ENCODE measurements around the gene MYO3B.

The MYO3B gene

GRCh38 chr2:170238776-170239175 is 60.8 kb downstream of the MYO3B start:
- TF ChIP-seq, protein P1, sequence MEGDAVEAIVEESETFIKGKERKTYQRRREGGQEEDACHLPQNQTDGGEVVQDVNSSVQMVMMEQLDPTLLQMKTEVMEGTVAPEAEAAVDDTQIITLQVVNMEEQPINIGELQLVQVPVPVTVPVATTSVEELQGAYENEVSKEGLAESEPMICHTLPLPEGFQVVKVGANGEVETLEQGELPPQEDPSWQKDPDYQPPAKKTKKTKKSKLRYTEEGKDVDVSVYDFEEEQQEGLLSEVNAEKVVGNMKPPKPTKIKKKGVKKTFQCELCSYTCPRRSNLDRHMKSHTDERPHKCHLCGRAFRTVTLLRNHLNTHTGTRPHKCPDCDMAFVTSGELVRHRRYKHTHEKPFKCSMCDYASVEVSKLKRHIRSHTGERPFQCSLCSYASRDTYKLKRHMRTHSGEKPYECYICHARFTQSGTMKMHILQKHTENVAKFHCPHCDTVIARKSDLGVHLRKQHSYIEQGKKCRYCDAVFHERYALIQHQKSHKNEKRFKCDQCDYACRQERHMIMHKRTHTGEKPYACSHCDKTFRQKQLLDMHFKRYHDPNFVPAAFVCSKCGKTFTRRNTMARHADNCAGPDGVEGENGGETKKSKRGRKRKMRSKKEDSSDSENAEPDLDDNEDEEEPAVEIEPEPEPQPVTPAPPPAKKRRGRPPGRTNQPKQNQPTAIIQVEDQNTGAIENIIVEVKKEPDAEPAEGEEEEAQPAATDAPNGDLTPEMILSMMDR (conservative IDR thresholded peaks at IDR 0.05; ENCODE audit: low read depth, low read length): no peak
- no peak for DNase-seq (ENCODE audit: low read depth)
- no peak overlapping the region for H3K4me3 ChIP-seq (ENCODE audit: low read length)

- TF ChIP-seq, protein P1 (conservative IDR thresholded peaks at IDR 0.05; ENCODE audit: low read depth, low read length): no peak
- no peak for DNase-seq (ENCODE audit: low read depth)
- no peak overlapping the region for H3K4me3 ChIP-seq (ENCODE audit: low read length)
Measured at GRCh38 chr2:170240629-170241028, 62.7 kb downstream of the MYO3B start.

GRCh38 chr2:170241756-170242155 is 63.8 kb downstream of the MYO3B start:
- no peak overlapping the region for H3K4me3 ChIP-seq (ENCODE audit: low read length)
- TF ChIP-seq, protein P1 (conservative IDR thresholded peaks at IDR 0.05; ENCODE audit: low read depth, low read length): no peak
- DNase-seq (ENCODE audit: low read depth): no peak

DNA sequence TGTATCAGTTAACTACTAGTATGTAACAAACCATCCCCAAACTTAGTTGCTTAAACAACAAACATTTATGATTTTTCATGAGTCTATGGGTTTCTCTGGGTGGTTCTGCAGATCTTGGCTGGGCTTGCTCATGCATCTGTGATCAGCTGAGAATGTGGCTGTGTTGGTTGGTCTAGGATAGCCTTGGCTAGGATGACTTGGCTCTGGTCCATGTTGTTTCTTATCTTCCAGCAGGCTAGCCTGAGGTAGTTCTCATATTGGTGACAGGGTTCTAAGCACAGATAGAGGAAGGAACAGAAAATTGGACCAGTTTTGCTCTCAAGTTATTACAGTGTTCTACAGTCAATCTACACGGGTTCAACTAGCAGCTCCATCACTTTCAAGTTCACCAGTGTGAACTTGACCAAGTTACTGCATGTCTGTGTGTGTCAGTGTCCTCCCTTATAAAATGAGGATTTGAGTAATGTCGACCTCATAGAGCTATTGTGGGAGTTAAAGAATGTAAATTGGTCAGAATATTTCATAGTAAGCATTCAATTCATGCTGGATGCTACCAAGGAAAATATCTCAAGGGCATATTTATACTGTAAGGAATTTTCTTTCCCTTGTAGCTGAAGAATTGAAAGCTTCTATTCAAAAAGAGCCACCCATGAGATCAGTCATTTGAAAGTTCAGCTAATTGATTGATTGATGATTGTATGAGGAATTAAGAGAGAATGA is 65.3 kb downstream of the MYO3B start:
- no peak for DNase-seq (ENCODE audit: low read depth)
- TF ChIP-seq, protein P1 (conservative IDR thresholded peaks at IDR 0.05; ENCODE audit: low read depth, low read length): no peak
- no peak overlapping the region for H3K4me3 ChIP-seq (ENCODE audit: low read length)

- H3K4me3 ChIP-seq (ENCODE audit: low read length): no peak overlapping the region
- TF ChIP-seq, protein P1 (conservative IDR thresholded peaks at IDR 0.05; ENCODE audit: low read depth, low read length): no peak
- DNase-seq (ENCODE audit: low read depth): no peak
Measured at GRCh38 chr2:170243898-170244297, 66.0 kb downstream of the MYO3B start.

- DNase-seq (ENCODE audit: low read depth): no peak
- TF ChIP-seq, protein P1 (conservative IDR thresholded peaks at IDR 0.05; ENCODE audit: low read depth, low read length): no peak
- H3K4me3 ChIP-seq (ENCODE audit: low read length): no peak overlapping the region
Measured at GRCh38 chr2:170244555-170244954, 66.6 kb downstream of the MYO3B start.

DNA sequence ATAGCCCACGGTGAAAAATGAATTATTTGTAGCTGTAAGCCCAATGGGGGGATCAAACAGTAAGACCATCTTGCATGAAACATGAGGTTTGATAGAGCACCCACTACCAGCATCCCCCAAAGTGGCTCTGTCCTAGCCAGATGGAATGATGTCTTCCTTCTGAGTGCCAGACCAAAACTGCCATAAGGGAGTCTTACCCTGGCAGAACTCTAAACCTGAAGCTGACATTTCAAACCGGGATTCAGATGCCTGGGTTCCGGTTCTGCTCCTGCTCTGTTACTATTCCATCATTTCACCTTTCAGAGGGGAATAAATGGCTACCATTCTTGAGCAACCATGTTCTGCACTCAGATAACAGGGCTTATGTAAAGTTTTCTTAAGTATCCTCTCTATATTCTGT is 67.4 kb downstream of the MYO3B start:
- no peak overlapping the region for H3K4me3 ChIP-seq (ENCODE audit: low read length)
- TF ChIP-seq, protein P1 (conservative IDR thresholded peaks at IDR 0.05; ENCODE audit: low read depth, low read length): no peak
- DNase-seq (ENCODE audit: low read depth): no peak

Data from retinal pigment epithelial cell (primary cell).